Activated CD4-positive, alpha-beta memory T cell treated with anti-CD3 and anti-CD28 coated beads, Interleukin-2, amount 10 ng/mL, durations not matched to agents 7 days and 5 days (primary cell): ENCODE results near the gene RPS6KA6. TPM values are rescaled to one million over a fixed set of nuclear protein-coding genes. Genes with fewer than 3 reads are reported as not detected.
A peak's percentile ranks its signal among the peaks of the same experiment; 100 is the strongest.

Source experiments
- CTCF ChIA-PET: fragments of 350-600 bp; sonication (Branson Sonifier 250); formaldehyde crosslinking; loops from one replicate; lab custom pipeline; 2021; ENCODE audit warnings: antibody characterized with exemption, inconsistent platforms; lab: Charles Lee
- POLR2A ChIA-PET: fragments of 350-600 bp; sonication (Branson Sonifier 250); formaldehyde crosslinking; loops from one replicate; lab custom pipeline; 2021; ENCODE audit warnings: antibody characterized with exemption; lab: Charles Lee
- DNase-seq: peaks from one replicate; pipeline ENCODE4 v3.0.0-alpha.2; 2020
- H3K27ac Mint-ChIP-seq: one replicate; pipeline ENCODE4 v1.8.0; 2021; ENCODE audit warnings: mild to moderate bottlenecking, mixed read lengths
- H3K27me3 Mint-ChIP-seq: one replicate; pipeline ENCODE4 v1.8.0; 2021; ENCODE audit warnings: mixed read lengths
- H3K36me3 Mint-ChIP-seq: one replicate; pipeline ENCODE4 v1.8.0; 2021; ENCODE audit warnings: low read depth, mixed read lengths
- H3K4me1 Mint-ChIP-seq: one replicate; pipeline ENCODE4 v1.8.0; 2021; ENCODE audit warnings: mixed read lengths
- H3K4me3 Mint-ChIP-seq: one replicate; pipeline ENCODE4 v1.8.0; 2021; ENCODE audit warnings: mild to moderate bottlenecking, mixed read lengths
- H3K9me3 Mint-ChIP-seq: one replicate; pipeline ENCODE4 v1.8.0; 2021; ENCODE audit warnings: mixed read lengths
- total RNA-seq, 2 experiments: library from RNA; stranded (reverse); gene quantifications; one replicate each; pipeline ENCODE4 v1.2.3, GENCODE V29; 2021

The RPS6KA6 gene
- under 1 TPM in 1 of 2 experiments, not detected in 1; 0.05 TPM for total RNA-seq

GRCh38 chrX:84187533-84188319, at the start of gene RPS6KA6:
TSS of gene RPS6KA6 (minus strand) at chrX:84188199. CDS start at chrX:84187899, 300 bp downstream.
- no peak for DNase-seq
- H3K27me3 Mint-ChIP-seq = peaks cover 10% of the 10 kb centered on the region
- H3K9me3 Mint-ChIP-seq = no peaks in the 10 kb centered on the region
- peak within 1 kb of the TSS; percentile 41 for H3K4me3 Mint-ChIP-seq
- POLR2A ChIA-PET = no interaction called here
- H3K36me3 Mint-ChIP-seq = no peaks in the 10 kb centered on the region
- H3K4me1 Mint-ChIP-seq = no peaks in the 10 kb centered on the region
- CTCF ChIA-PET = no interaction called here
- H3K27ac Mint-ChIP-seq = no peak within 1 kb of the TSS

DNA sequence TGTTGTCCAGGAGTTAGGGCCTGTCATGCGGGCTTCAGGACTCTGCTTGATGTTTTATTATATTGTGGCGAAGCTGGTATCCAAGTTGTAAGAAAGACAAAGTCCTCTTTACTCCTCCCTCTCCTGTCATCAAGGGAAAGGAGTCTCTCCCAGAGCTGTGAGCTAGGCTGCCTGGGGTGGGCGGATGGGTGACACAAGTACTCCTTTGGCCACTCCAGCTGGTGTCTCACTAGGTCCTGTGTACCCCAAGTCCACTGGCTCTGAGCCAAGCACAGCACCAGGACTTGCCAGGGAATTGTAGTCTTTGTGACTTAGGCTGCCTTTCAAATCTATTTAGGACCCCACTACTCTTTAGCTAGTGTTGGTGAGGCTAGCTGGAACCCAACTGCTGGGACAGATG, 36.7 kb upstream of the RPS6KA6 start:
- Mint-ChIP-seq H3K4me3 (no peak overlapping the region), H3K4me1 (no peaks in the 10 kb centered on the region), H3K9me3 (no peaks in the 10 kb centered on the region), H3K36me3 (no peaks in the 10 kb centered on the region), H3K27me3 (no peaks in the 10 kb centered on the region), H3K27ac (no peak overlapping the region)
- ChIA-PET CTCF (no interaction called here), POLR2A (no interaction called here)
- DNase-seq = no peak

DNA sequence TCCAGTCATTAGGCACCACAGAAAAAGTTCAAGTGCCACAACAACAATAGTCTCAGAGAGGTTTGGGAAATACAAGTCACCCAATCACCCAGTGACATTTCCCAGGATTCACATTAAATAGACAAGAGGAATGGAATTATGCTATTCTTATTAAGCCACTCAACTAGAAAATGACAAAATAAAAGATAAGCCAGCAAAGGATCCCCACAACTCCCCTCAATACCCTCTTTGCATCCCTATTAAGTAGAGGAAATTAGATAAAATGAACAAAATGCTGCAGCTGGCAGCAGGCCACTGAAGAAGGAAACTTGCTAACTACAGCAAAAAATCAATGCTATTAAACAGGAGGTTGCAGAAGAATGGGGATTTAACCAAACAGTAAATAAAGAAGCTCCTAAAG, 35.3 kb upstream of the RPS6KA6 start:
- ChIA-PET CTCF (no interaction called here), POLR2A (no interaction called here)
- Mint-ChIP-seq H3K27ac (no peak overlapping the region), H3K36me3 (no peaks in the 10 kb centered on the region), H3K27me3 (no peaks in the 10 kb centered on the region), H3K4me3 (no peak overlapping the region), H3K4me1 (no peaks in the 10 kb centered on the region), H3K9me3 (no peaks in the 10 kb centered on the region)
- no peak for DNase-seq

DNA sequence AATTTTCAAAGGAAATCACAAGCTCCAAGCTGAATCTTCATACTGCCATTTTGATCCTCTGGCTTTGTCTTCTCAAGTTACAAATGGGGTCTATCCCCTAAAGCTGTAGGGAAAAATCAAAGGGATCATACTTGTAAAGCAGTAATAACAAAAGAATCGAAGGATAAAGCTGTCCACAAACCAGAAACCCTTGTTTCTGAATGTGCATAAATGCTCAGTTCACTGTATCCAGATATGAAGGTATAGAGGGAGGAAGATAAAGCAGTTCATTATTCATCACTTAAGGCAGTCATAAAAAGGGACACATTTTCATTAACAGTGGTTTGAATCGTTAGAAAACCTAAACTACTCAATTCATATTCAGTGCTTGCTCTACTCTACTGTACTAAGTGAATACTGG, 33.2 kb upstream of the RPS6KA6 start:
- no peaks in the 10 kb centered on the region for H3K9me3 Mint-ChIP-seq
- CTCF ChIA-PET = no interaction called here
- H3K36me3 Mint-ChIP-seq = no peaks in the 10 kb centered on the region
- no peaks in the 10 kb centered on the region for H3K4me1 Mint-ChIP-seq
- no peak for DNase-seq
- POLR2A ChIA-PET = no interaction called here
- H3K27ac Mint-ChIP-seq = no peak overlapping the region
- H3K4me3 Mint-ChIP-seq = no peak overlapping the region
- no peaks in the 10 kb centered on the region for H3K27me3 Mint-ChIP-seq

DNA sequence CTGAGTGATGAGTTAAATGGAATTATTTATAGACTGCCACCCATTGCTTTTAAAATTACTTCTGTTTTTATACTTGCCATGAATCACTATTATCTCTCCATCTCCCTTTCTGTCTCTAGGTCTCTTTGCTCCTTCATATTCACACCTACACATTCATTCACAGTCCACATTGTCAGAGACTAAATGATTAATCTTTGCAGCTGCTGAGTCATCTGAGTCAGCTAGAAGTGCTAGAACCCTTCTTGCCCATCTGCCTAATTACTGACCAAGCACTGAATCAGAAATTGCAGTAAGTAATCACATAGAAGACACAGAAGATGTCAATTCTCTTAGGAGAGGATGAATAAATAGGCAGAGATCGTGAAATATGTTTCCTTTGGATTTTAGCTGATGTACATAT, 31.6 kb upstream of the RPS6KA6 start:
- Mint-ChIP-seq H3K4me3 (no peak overlapping the region), H3K4me1 (no peaks in the 10 kb centered on the region), H3K27me3 (no peaks in the 10 kb centered on the region), H3K9me3 (no peaks in the 10 kb centered on the region), H3K27ac (no peak overlapping the region), H3K36me3 (no peaks in the 10 kb centered on the region)
- CTCF ChIA-PET = no interaction called here
- no peak for DNase-seq
- POLR2A ChIA-PET = no interaction called here

DNA sequence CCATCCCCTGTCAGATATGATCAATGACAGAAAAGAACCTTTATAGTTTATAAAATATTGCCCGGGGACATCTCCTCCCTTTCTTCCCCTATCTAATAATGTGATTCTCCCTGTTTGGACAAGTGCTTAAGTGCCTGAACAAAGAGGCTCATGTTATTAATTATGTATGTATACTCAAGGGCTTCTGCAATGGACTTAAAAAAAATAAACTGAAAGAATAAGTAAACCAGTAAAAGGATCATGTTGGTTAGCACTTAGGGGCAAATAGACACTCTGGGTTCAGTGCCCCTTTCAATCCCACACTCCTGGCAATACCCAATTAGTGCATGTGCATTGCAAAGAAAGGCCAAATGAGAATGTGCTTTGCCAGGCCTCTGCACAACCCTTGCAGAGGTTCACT, 30.7 kb upstream of the RPS6KA6 start:
- no peak overlapping the region for H3K27ac Mint-ChIP-seq
- POLR2A ChIA-PET = no interaction called here
- no peak for DNase-seq
- no peaks in the 10 kb centered on the region for H3K9me3 Mint-ChIP-seq
- no peak overlapping the region for H3K4me3 Mint-ChIP-seq
- H3K36me3 Mint-ChIP-seq = no peaks in the 10 kb centered on the region
- CTCF ChIA-PET = no interaction called here
- no peaks in the 10 kb centered on the region for H3K27me3 Mint-ChIP-seq
- H3K4me1 Mint-ChIP-seq = no peaks in the 10 kb centered on the region

DNA sequence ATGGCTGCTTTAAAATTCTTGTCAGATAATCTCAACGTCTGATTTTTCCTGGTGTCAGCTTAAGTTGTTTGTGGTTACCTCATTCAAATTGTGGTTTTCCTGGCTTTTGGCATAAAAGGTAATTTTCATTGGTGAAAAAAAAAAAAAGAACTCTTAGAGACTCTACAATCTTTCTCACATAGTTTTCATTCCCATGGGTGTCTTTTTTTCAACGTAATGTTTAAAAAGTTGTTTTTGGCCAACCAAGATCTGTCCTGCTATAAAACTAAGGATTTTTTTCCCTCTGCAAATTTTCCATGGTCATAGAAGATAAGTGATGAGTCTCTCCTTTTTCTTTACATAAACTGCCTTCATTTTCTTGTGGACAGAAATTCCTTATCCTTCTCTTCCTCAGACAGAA, 28.9 kb upstream of the RPS6KA6 start:
- POLR2A ChIA-PET = no interaction called here
- DNase-seq = no peak
- Mint-ChIP-seq H3K36me3 (no peaks in the 10 kb centered on the region), H3K9me3 (no peaks in the 10 kb centered on the region), H3K27me3 (no peaks in the 10 kb centered on the region), H3K4me1 (no peaks in the 10 kb centered on the region), H3K4me3 (no peak overlapping the region), H3K27ac (no peak overlapping the region)
- CTCF ChIA-PET = no interaction called here

- ChIA-PET CTCF (no interaction called here), POLR2A (no interaction called here)
- Mint-ChIP-seq H3K27me3 (no peaks in the 10 kb centered on the region), H3K36me3 (no peaks in the 10 kb centered on the region), H3K27ac (no peak overlapping the region), H3K4me1 (no peaks in the 10 kb centered on the region), H3K9me3 (no peaks in the 10 kb centered on the region), H3K4me3 (no peak overlapping the region)
- DNase-seq = no peak
Observed at GRCh38 chrX:84216406-84216805, 28.4 kb upstream of the RPS6KA6 start.

DNA sequence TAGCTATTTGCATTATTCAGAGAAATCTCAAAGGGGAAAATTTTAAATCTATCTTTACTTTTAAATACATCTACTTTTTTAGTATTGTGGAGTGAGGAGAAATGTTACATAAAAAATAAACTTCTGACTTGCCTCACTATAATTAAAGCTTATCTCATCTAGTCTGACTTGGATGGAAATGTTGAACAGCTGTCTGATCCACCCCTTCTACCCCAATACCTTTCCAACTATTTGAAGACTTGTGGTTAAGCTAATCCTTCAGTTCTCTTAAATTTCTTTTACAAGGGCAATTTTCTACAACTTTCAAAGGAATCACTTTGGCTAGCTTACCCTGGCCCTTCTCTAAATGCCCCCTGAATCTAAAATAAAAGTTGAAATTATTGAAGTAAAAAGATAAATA, 17.3 kb upstream of the RPS6KA6 start:
- DNase-seq = no peak
- Mint-ChIP-seq H3K27ac (no peak overlapping the region), H3K9me3 (no peaks in the 10 kb centered on the region), H3K4me3 (no peak overlapping the region), H3K4me1 (no peaks in the 10 kb centered on the region), H3K27me3 (no peaks in the 10 kb centered on the region), H3K36me3 (no peaks in the 10 kb centered on the region)
- ChIA-PET CTCF (no interaction called here), POLR2A (no interaction called here)

GRCh38 chrX:84199688-84200087, 11.7 kb upstream of the RPS6KA6 start:
- Mint-ChIP-seq H3K27ac (no peak overlapping the region), H3K4me1 (no peaks in the 10 kb centered on the region), H3K9me3 (no peaks in the 10 kb centered on the region), H3K4me3 (no peak overlapping the region), H3K27me3 (no peaks in the 10 kb centered on the region), H3K36me3 (no peaks in the 10 kb centered on the region)
- CTCF ChIA-PET = no interaction called here
- no peak for DNase-seq
- POLR2A ChIA-PET = no interaction called here

GRCh38 chrX:84197550-84197949, 9.6 kb upstream of the RPS6KA6 start:
- no peak overlapping the region for H3K4me3 Mint-ChIP-seq
- POLR2A ChIA-PET = no interaction called here
- H3K36me3 Mint-ChIP-seq = no peaks in the 10 kb centered on the region
- no peaks in the 10 kb centered on the region for H3K9me3 Mint-ChIP-seq
- H3K27ac Mint-ChIP-seq = no peak overlapping the region
- no peaks in the 10 kb centered on the region for H3K27me3 Mint-ChIP-seq
- no peak for DNase-seq
- CTCF ChIA-PET = no interaction called here
- no peaks in the 10 kb centered on the region for H3K4me1 Mint-ChIP-seq

- no peak for DNase-seq
- no peaks in the 10 kb centered on the region for H3K36me3 Mint-ChIP-seq
- peaks cover 5% of the 10 kb centered on the region for H3K27me3 Mint-ChIP-seq
- no peaks in the 10 kb centered on the region for H3K9me3 Mint-ChIP-seq
- ChIA-PET CTCF (no interaction called here), POLR2A (no interaction called here)
- no peaks in the 10 kb centered on the region for H3K4me1 Mint-ChIP-seq
- H3K4me3 Mint-ChIP-seq = no peak overlapping the region
- H3K27ac Mint-ChIP-seq = no peak overlapping the region
Observed at GRCh38 chrX:84192006-84192405, 4.0 kb upstream of the RPS6KA6 start.

DNA sequence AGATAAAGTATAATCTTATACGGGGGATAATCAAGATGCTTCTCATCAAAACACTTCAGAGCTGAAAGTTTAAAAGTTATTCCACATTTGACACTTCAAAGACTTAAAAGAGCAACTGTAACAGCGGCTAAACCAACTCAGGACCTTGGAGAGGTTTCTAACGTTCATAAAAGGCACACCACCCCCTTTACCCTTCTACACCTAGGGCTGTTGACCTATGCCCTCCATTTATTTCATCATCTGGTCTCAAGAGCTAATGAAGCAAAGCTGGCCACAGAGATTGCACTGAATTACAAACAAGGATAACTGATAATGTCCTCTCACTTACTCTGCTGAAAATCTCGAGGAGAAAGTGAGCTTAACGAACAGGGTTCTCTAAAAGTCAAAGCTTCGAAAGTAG, 1.1 kb upstream of the RPS6KA6 start:
- ChIA-PET CTCF (no interaction called here), POLR2A (no interaction called here)
- Mint-ChIP-seq H3K9me3 (no peaks in the 10 kb centered on the region), H3K27ac (no peak overlapping the region), H3K4me3 (no peak overlapping the region), H3K36me3 (no peaks in the 10 kb centered on the region), H3K27me3 (peaks cover 10% of the 10 kb centered on the region), H3K4me1 (no peaks in the 10 kb centered on the region)
- no peak for DNase-seq

- DNase-seq = no peak
- Mint-ChIP-seq H3K36me3 (no peaks in the 10 kb centered on the region), H3K4me3 (no peak overlapping the region), H3K9me3 (no peaks in the 10 kb centered on the region), H3K27me3 (peaks cover 10% of the 10 kb centered on the region), H3K4me1 (no peaks in the 10 kb centered on the region), H3K27ac (no peak overlapping the region)
- CTCF ChIA-PET = no interaction called here
- POLR2A ChIA-PET = no interaction called here
Observed at GRCh38 chrX:84188320-84188834, 378 bp upstream of the RPS6KA6 start.
